NCI-H748 treated with DMSO at 0.1 percent for 48 hours (cell line): ENCODE data around the gene NR6A1.

Experiments
- DNase-seq: peaks from one replicate; lab custom pipeline; 2025; lab: John Stamatoyannopoulos, UW

NR6A1 gene

GRCh38 chr9:124723352-124723751 lies 47.8 kb downstream of the NR6A1 start:
- no peak for DNase-seq

GRCh38 chr9:124721109-124721906 lies 49.8 kb downstream of the NR6A1 start:
- DNase-seq = no peak

- no peak for DNase-seq
These were observed 50.5 kb downstream of the NR6A1 start for GRCh38 chr9:124720429-124721108.

- DNase-seq = no peak
These were observed 52.2 kb downstream of the NR6A1 start for GRCh38 chr9:124718928-124719327.

- no peak for DNase-seq
These were observed 53.5 kb downstream of the NR6A1 start for GRCh38 chr9:124717597-124717996.

- no peak for DNase-seq
These were observed 54.3 kb downstream of the NR6A1 start for GRCh38 chr9:124716808-124717207.

- DNase-seq = no peak
These were observed 60.3 kb downstream of the NR6A1 start for GRCh38 chr9:124710766-124711165.

- no peak for DNase-seq
These were observed 61.8 kb downstream of the NR6A1 start for GRCh38 chr9:124709292-124709690.

GRCh38 chr9:124708633-124709291 lies 62.3 kb downstream of the NR6A1 start:
- no peak for DNase-seq

GRCh38 chr9:124708074-124708473 lies 63.0 kb downstream of the NR6A1 start:
- no peak for DNase-seq

- DNase-seq = no peak
These were observed 63.4 kb downstream of the NR6A1 start for GRCh38 chr9:124707666-124708065.

- no peak for DNase-seq
These were observed 64.4 kb downstream of the NR6A1 start for GRCh38 chr9:124706685-124707084.

GRCh38 chr9:124699575-124699974 lies 71.5 kb downstream of the NR6A1 start:
- no peak for DNase-seq

- DNase-seq = no peak
These were observed 72.8 kb downstream of the NR6A1 start for GRCh38 chr9:124698265-124698664.

- DNase-seq = no peak
These were observed 73.5 kb downstream of the NR6A1 start for GRCh38 chr9:124697326-124698200.

- DNase-seq = no peak
These were observed 75.0 kb downstream of the NR6A1 start for GRCh38 chr9:124696101-124696500.

GRCh38 chr9:124695280-124695890 lies 75.7 kb downstream of the NR6A1 start:
- DNase-seq = no peak

- no peak for DNase-seq
These were observed 76.5 kb downstream of the NR6A1 start for GRCh38 chr9:124694414-124695279.

- DNase-seq = no peak
These were observed 77.7 kb downstream of the NR6A1 start for GRCh38 chr9:124693403-124693802.

GRCh38 chr9:124688238-124688904 lies 82.7 kb downstream of the NR6A1 start:
- DNase-seq = no peak
